ENCODE data around the gene POLD3.

Gene POLD3

DNA sequence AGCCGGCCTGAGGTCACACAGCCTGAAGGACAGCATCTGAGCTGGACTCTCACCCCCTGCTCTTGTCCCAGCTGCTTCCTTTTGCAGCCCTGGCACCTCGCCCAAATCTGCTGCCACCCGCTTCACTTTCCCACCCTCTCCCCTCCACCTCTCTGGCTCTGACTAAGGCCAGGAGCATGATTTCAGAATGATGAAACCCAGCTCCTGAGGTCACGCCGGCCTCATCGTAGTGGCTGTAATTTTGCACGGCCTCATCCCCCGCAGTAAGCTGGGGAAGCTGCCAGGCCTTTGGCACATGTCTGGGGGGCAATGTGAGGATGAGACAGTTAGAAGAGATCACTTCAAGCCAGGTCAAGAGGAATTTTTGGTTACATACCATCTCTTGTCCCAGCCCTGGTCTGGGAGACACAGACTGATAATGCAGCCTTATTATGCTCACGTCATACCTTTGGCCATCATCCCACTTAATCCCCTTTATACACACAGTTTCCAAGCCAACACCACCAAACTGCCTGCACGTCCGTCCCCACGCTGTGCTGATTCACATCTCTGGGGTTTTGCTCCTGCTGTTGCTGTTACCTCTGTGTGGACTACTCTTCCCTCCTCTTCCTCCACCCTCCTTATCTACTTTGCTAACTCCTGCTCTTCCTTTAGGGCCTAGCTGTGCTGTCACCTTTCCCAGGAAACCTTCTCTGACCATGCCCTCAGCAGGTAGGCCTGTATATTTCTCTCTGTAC lies 80.7 kb downstream of the POLD3 start:
- Histone ChIP-seq H3K9ac (ENCODE audit: low read depth, low read length) (no peak overlapping the region), H3K27me3 (ENCODE audit: insufficient read depth, low read length, poor library complexity) (no peaks in the 10 kb centered on the region), H3K27ac (ENCODE audit: low read length) (no peak overlapping the region), H3K79me2 (ENCODE audit: insufficient read depth, low read length) (no peaks in the 10 kb centered on the region), H3K4me3 (ENCODE audit: low read depth in 1 of 2, low read length in 2 of 2) (no peak overlapping the region), H4K20me1 (ENCODE audit: insufficient read depth, low read length) (no peaks in the 10 kb centered on the region), H3K4me2 (ENCODE audit: insufficient read depth, low read length) (no peak overlapping the region), H3K36me3 (ENCODE audit: insufficient read depth, low read length) (no peaks in the 10 kb centered on the region), H3K4me1 (ENCODE audit: insufficient read depth, low read length) (no peaks in the 10 kb centered on the region), H3K9me3 (ENCODE audit: insufficient read depth, low read length, severe bottlenecking) (no peaks in the 10 kb centered on the region), H2AFZ (ENCODE audit: low read depth, low read length) (no peak overlapping the region)
- no peak for DNase-seq
- ATAC-seq (ENCODE audit: insufficient read depth, low read depth), result no peak
- no peak for TF ChIP-seq EZH2 (IDR thresholded peaks at IDR 0.05; ENCODE audit: borderline replicate concordance, low read depth, low read length, severe bottlenecking)
- TF ChIP-seq, protein P1, sequence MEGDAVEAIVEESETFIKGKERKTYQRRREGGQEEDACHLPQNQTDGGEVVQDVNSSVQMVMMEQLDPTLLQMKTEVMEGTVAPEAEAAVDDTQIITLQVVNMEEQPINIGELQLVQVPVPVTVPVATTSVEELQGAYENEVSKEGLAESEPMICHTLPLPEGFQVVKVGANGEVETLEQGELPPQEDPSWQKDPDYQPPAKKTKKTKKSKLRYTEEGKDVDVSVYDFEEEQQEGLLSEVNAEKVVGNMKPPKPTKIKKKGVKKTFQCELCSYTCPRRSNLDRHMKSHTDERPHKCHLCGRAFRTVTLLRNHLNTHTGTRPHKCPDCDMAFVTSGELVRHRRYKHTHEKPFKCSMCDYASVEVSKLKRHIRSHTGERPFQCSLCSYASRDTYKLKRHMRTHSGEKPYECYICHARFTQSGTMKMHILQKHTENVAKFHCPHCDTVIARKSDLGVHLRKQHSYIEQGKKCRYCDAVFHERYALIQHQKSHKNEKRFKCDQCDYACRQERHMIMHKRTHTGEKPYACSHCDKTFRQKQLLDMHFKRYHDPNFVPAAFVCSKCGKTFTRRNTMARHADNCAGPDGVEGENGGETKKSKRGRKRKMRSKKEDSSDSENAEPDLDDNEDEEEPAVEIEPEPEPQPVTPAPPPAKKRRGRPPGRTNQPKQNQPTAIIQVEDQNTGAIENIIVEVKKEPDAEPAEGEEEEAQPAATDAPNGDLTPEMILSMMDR (IDR thresholded peaks at IDR 0.05; ENCODE audit: borderline replicate concordance, extremely low read depth, low read length, poor library complexity, severe bottlenecking), result no peak

- DNase-seq, result no peak
- Histone ChIP-seq H3K4me1 (ENCODE audit: insufficient read depth, low read length) (no peaks in the 10 kb centered on the region), H3K36me3 (ENCODE audit: insufficient read depth, low read length) (no peaks in the 10 kb centered on the region), H3K27me3 (ENCODE audit: insufficient read depth, low read length, poor library complexity) (no peaks in the 10 kb centered on the region), H4K20me1 (ENCODE audit: insufficient read depth, low read length) (no peaks in the 10 kb centered on the region), H3K9me3 (ENCODE audit: insufficient read depth, low read length, severe bottlenecking) (no peaks in the 10 kb centered on the region), H3K4me3 (ENCODE audit: low read depth in 1 of 2, low read length in 2 of 2) (no peak overlapping the region), H3K9ac (ENCODE audit: low read depth, low read length) (no peak overlapping the region), H2AFZ (ENCODE audit: low read depth, low read length) (no peak overlapping the region), H3K4me2 (ENCODE audit: insufficient read depth, low read length) (no peak overlapping the region), H3K27ac (ENCODE audit: low read length) (no peak overlapping the region), H3K79me2 (ENCODE audit: insufficient read depth, low read length) (no peaks in the 10 kb centered on the region)
- no peak for TF ChIP-seq EZH2 (IDR thresholded peaks at IDR 0.05; ENCODE audit: borderline replicate concordance, low read depth, low read length, severe bottlenecking)
- TF ChIP-seq, protein P1 (IDR thresholded peaks at IDR 0.05; ENCODE audit: borderline replicate concordance, extremely low read depth, low read length, poor library complexity, severe bottlenecking), result no peak
- no peak for ATAC-seq (ENCODE audit: insufficient read depth, low read depth)
These were observed 81.4 kb downstream of the POLD3 start for GRCh38 chr11:74673693-74674360.

- Histone ChIP-seq H2AFZ (ENCODE audit: low read depth, low read length) (no peak overlapping the region), H4K20me1 (ENCODE audit: insufficient read depth, low read length) (no peaks in the 10 kb centered on the region), H3K36me3 (ENCODE audit: insufficient read depth, low read length) (no peaks in the 10 kb centered on the region), H3K4me1 (ENCODE audit: insufficient read depth, low read length) (no peaks in the 10 kb centered on the region), H3K4me2 (ENCODE audit: insufficient read depth, low read length) (no peak overlapping the region), H3K9ac (ENCODE audit: low read depth, low read length) (no peak overlapping the region), H3K27ac (ENCODE audit: low read length) (no peak overlapping the region), H3K4me3 (ENCODE audit: low read depth in 1 of 2, low read length in 2 of 2) (no peak overlapping the region), H3K27me3 (ENCODE audit: insufficient read depth, low read length, poor library complexity) (no peaks in the 10 kb centered on the region), H3K79me2 (ENCODE audit: insufficient read depth, low read length) (no peaks in the 10 kb centered on the region), H3K9me3 (ENCODE audit: insufficient read depth, low read length, severe bottlenecking) (no peaks in the 10 kb centered on the region)
- ATAC-seq (ENCODE audit: insufficient read depth, low read depth) (no peak), DNase-seq (no peak)
- TF ChIP-seq, protein P1 (IDR thresholded peaks at IDR 0.05; ENCODE audit: borderline replicate concordance, extremely low read depth, low read length, poor library complexity, severe bottlenecking), result no peak
- TF ChIP-seq EZH2 (IDR thresholded peaks at IDR 0.05; ENCODE audit: borderline replicate concordance, low read depth, low read length, severe bottlenecking), result no peak
These were observed 83.4 kb downstream of the POLD3 start for GRCh38 chr11:74675761-74676160.

All from DND-41 (cell line).